ENCODE data around the gene CAV1.
A peak's percentile ranks its signal among the peaks of the same experiment; 100 is the strongest.

CAV1 gene

GRCh38 chr7:116560021-116560970 lies 35.5 kb downstream of the CAV1 start:
- peaks cover 13 to 23% (median 22%) of the 10 kb centered on the region in 3 donors for H3K36me3 ChIP-seq
- DNase-seq = no peak
- intact Hi-C loops (cut with DNase I; ENCODE audit: low total_unique reads) = no loop called here
- TF ChIP-seq, protein P1, sequence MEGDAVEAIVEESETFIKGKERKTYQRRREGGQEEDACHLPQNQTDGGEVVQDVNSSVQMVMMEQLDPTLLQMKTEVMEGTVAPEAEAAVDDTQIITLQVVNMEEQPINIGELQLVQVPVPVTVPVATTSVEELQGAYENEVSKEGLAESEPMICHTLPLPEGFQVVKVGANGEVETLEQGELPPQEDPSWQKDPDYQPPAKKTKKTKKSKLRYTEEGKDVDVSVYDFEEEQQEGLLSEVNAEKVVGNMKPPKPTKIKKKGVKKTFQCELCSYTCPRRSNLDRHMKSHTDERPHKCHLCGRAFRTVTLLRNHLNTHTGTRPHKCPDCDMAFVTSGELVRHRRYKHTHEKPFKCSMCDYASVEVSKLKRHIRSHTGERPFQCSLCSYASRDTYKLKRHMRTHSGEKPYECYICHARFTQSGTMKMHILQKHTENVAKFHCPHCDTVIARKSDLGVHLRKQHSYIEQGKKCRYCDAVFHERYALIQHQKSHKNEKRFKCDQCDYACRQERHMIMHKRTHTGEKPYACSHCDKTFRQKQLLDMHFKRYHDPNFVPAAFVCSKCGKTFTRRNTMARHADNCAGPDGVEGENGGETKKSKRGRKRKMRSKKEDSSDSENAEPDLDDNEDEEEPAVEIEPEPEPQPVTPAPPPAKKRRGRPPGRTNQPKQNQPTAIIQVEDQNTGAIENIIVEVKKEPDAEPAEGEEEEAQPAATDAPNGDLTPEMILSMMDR (IDR thresholded peaks at IDR 0.05) = no peak
- H3K4me1 ChIP-seq = peaks cover 0 to 75% (median 33%) of the 10 kb centered on the region in 4 donors
- H3K27me3 ChIP-seq = no peaks in the 10 kb centered on the region
- peak overlapping the region; percentile 73 to 80 for H3K27ac ChIP-seq
- no peak overlapping the region for H3K4me3 ChIP-seq
- no peaks in the 10 kb centered on the region for H3K9me3 ChIP-seq

- peak; percentile 70 to 91 for DNase-seq
- Histone ChIP-seq H3K27me3 (no peaks in the 10 kb centered on the region), H3K36me3 (peaks cover 13 to 23% (median 22%) of the 10 kb centered on the region in 3 donors), H3K4me3 (no peak overlapping the region), H3K9me3 (no peaks in the 10 kb centered on the region), H3K27ac (peak overlapping the region; percentile 73 to 80), H3K4me1 (peaks cover 0 to 70% (median 30%) of the 10 kb centered on the region in 4 donors)
- TF ChIP-seq, protein P1 (IDR thresholded peaks at IDR 0.05) = no peak
- intact Hi-C loops (cut with DNase I; ENCODE audit: low total_unique reads) = no loop called here
Measured at GRCh38 chr7:116561697-116562483, 37.1 kb downstream of the CAV1 start.

GRCh38 chr7:116562529-116563121 lies 37.8 kb downstream of the CAV1 start:
- TF ChIP-seq, protein P1 (IDR thresholded peaks at IDR 0.05) = no peak
- H3K4me3 ChIP-seq = no peak overlapping the region
- intact Hi-C loops (cut with DNase I; ENCODE audit: low total_unique reads) = no loop called here
- H3K36me3 ChIP-seq = peaks cover 13 to 22% (median 22%) of the 10 kb centered on the region in 3 donors
- H3K27ac ChIP-seq = peak overlapping the region; percentile 73 to 80
- no peak for DNase-seq
- H3K9me3 ChIP-seq = no peaks in the 10 kb centered on the region
- H3K4me1 ChIP-seq = peaks cover 0 to 67% (median 28%) of the 10 kb centered on the region in 4 donors
- H3K27me3 ChIP-seq = no peaks in the 10 kb centered on the region

GRCh38 chr7:116565981-116566380 lies 41.1 kb downstream of the CAV1 start:
- TF ChIP-seq, protein P1 (IDR thresholded peaks at IDR 0.05) = no peak
- Histone ChIP-seq H3K4me3 (no peak overlapping the region), H3K27me3 (no peaks in the 10 kb centered on the region)

GRCh38 chr7:116566666-116567065 lies 41.8 kb downstream of the CAV1 start:
- TF ChIP-seq, protein P1 (IDR thresholded peaks at IDR 0.05) = no peak
- Histone ChIP-seq H3K9me3 (no peaks in the 10 kb centered on the region), H3K36me3 (no peaks in the 10 kb centered on the region), H3K4me3 (no peak overlapping the region), H3K27me3 (no peaks in the 10 kb centered on the region), H3K27ac (peak overlapping the region in 1 of 2 donors; percentile 3), H3K4me1 (peaks cover 0 to 44% (median 21%) of the 10 kb centered on the region in 4 donors)
- intact Hi-C loops (cut with DNase I; ENCODE audit: low total_unique reads) = no loop called here
- no peak for DNase-seq

More at GRCh38 chr7:116565981-116566380, 41.1 kb downstream of the CAV1 start:
- DNase-seq = no peak
- Histone ChIP-seq H3K4me1 (peaks cover 0 to 44% (median 19%) of the 10 kb centered on the region in 4 donors), H3K36me3 (peaks cover 0 to under 1% (median 0%) of the 10 kb centered on the region in 3 donors), H3K9me3 (no peaks in the 10 kb centered on the region), H3K27ac (peak overlapping the region in 1 of 2 donors; percentile 3)
- intact Hi-C loops (cut with DNase I; ENCODE audit: low total_unique reads) = no loop called here
